ENCODE results near the gene CPAMD8. TPM values are rescaled to one million over a fixed set of nuclear protein-coding genes. Genes with fewer than 3 reads are reported as not detected.
"Not testable (repeated sequence)": the region's sequence is repeated elsewhere in the genome, so short reads cannot be mapped to it uniquely, and the experiment has no call there.

CPAMD8 gene
- total RNA-seq, 2 experiments from 2014 or later, result 0.32 to 1.2 TPM

GRCh38 chr19:16942583-16942982 is 84.0 kb downstream of the CPAMD8 start:
- TF ChIP-seq EZH2phosphoT487 (IDR thresholded peaks at IDR 0.05; ENCODE audit: borderline replicate concordance, low read depth, low read length) (no peak), CTCF (conservative IDR thresholded peaks at IDR 0.05; ENCODE audit: low read length) (no peak)
- Histone ChIP-seq H3K4me1 (ENCODE audit: insufficient read depth, low read length, poor library complexity, severe bottlenecking) (no peaks in the 10 kb centered on the region), H3K4me3 (ENCODE audit: low read depth, low read length, poor library complexity, severe bottlenecking) (no peak overlapping the region), H4K20me1 (ENCODE audit: insufficient read depth, low read length) (no peaks in the 10 kb centered on the region), H3K27ac (ENCODE audit: low read depth, low read length, poor library complexity, severe bottlenecking) (no peak overlapping the region), H3K9me3 (ENCODE audit: low read length) (no peaks in the 10 kb centered on the region), H2AFZ (ENCODE audit: low read length) (no peak overlapping the region), H3K4me2 (ENCODE audit: low read length) (no peak overlapping the region), H3K79me2 (ENCODE audit: insufficient read depth, low read depth, low read length) (no peaks in the 10 kb centered on the region), H3K36me3 (ENCODE audit: insufficient read depth, low read length) (no peaks in the 10 kb centered on the region), H3K9me2 (ENCODE audit: insufficient read depth, low read length) (no peaks in the 10 kb centered on the region)
- intact Hi-C loops (cut with micrococcal nuclease; ENCODE audit: unreplicated experiment), result no loop called here
- no TSS peak for BruUV-seq (replicated peaks)
- CTCF ChIA-PET (ENCODE audit: unreplicated experiment), result no interaction called here
- POLR2A ChIA-PET, result no interaction called here
- DNase-seq (ENCODE audit: low spot score), result no peak

GRCh38 chr19:16940626-16941025 is 86.0 kb downstream of the CPAMD8 start:
- H2AFZ ChIP-seq (ENCODE audit: low read length), result no peak overlapping the region
- H3K4me1 ChIP-seq (ENCODE audit: insufficient read depth, low read length, poor library complexity, severe bottlenecking), result no peaks in the 10 kb centered on the region
- no TSS peak for BruUV-seq (replicated peaks)
- DNase-seq (ENCODE audit: low spot score), result no peak
- no peaks in the 10 kb centered on the region for H3K36me3 ChIP-seq (ENCODE audit: insufficient read depth, low read length)
- no peaks in the 10 kb centered on the region for H3K9me3 ChIP-seq (ENCODE audit: low read length)
- CTCF ChIA-PET (ENCODE audit: unreplicated experiment), result no interaction called here
- H3K4me2 ChIP-seq (ENCODE audit: low read length), result no peak overlapping the region
- H4K20me1 ChIP-seq (ENCODE audit: insufficient read depth, low read length), result no peaks in the 10 kb centered on the region
- POLR2A ChIA-PET, result no interaction called here
- TF ChIP-seq CTCF (conservative IDR thresholded peaks at IDR 0.05; ENCODE audit: low read length), result no peak
- no peak for TF ChIP-seq EZH2phosphoT487 (IDR thresholded peaks at IDR 0.05; ENCODE audit: borderline replicate concordance, low read depth, low read length)
- no peaks in the 10 kb centered on the region for H3K9me2 ChIP-seq (ENCODE audit: insufficient read depth, low read length)
- intact Hi-C loops (cut with micrococcal nuclease; ENCODE audit: unreplicated experiment), result no loop called here
- no peak overlapping the region for H3K27ac ChIP-seq (ENCODE audit: low read depth, low read length, poor library complexity, severe bottlenecking)
- no peak overlapping the region for H3K4me3 ChIP-seq (ENCODE audit: low read depth, low read length, poor library complexity, severe bottlenecking)
- H3K79me2 ChIP-seq (ENCODE audit: insufficient read depth, low read depth, low read length), result no peaks in the 10 kb centered on the region

GRCh38 chr19:16940063-16940462 is 86.5 kb downstream of the CPAMD8 start:
- H3K4me1 ChIP-seq (ENCODE audit: insufficient read depth, low read length, poor library complexity, severe bottlenecking); H3K9me2 ChIP-seq (ENCODE audit: insufficient read depth, low read length); H4K20me1 ChIP-seq (ENCODE audit: insufficient read depth, low read length); H3K4me3 ChIP-seq (ENCODE audit: low read depth, low read length, poor library complexity, severe bottlenecking); CTCF ChIA-PET (ENCODE audit: unreplicated experiment); DNase-seq (ENCODE audit: low spot score); intact Hi-C loops (cut with micrococcal nuclease; ENCODE audit: unreplicated experiment); BruUV-seq (replicated peaks); POLR2A ChIA-PET; H3K4me2 ChIP-seq (ENCODE audit: low read length); H2AFZ ChIP-seq (ENCODE audit: low read length); H3K9me3 ChIP-seq (ENCODE audit: low read length); H3K27ac ChIP-seq (ENCODE audit: low read depth, low read length, poor library complexity, severe bottlenecking); H3K36me3 ChIP-seq (ENCODE audit: insufficient read depth, low read length); H3K79me2 ChIP-seq (ENCODE audit: insufficient read depth, low read depth, low read length): not testable (repeated sequence)
